ENCODE data around the gene UGDH. TPM values are rescaled to one million over a fixed set of nuclear protein-coding genes. Genes with fewer than 3 reads are reported as not detected.

UGDH gene
- total and polyA plus RNA-seq, 2 of the 13 experiments (the other 11 are each of a cell fraction or from before 2014, with no cell fraction given): 99.0 to 384 TPM

DNA sequence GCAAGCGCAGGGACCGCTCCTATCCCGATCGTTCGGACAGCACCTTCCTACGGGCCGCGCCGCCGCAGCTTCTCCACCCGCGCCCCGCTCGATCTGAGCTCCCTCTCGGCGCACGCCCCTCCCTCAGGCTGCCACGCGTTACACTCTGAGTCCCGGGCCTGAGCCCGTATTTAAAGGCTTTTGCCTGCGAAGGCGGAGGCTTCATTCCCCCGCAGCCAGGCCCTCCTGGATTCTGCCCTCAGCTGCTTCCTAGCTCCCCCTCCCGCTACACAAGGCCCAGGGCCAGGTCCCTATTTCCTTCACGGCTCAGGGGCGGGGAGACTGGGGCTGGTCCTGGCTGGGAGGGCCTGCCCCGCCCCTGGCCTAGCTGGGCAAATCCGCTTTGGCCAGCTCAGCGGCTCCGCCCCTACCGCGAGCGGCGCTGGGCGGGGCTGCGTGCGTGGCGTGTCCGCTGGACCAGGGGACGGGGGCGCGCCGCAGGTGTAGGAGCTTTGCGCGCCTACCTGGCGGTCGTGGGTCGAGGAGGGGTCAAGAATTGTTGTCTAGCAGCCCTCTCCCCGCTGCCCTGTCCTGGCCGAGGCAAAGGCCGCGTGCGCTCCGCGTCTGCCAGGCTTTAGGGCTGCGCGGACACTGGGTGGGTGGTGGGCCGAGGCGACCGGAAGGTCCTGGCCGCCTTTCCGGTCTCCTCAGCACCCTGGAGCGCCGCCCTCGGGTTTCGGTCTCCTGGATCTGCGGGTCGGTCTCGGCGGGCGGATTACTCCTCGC, at the start of gene UGDH (continued):
- TF ChIP-seq AFF4 (CRISPR knock-in tag; IDR thresholded peaks at IDR 0.05) (peak; percentile 98; the same call in 1 of the 2 replicates), SP5 (CRISPR knock-in tag; IDR thresholded peaks at IDR 0.05; ENCODE audit: borderline replicate concordance, low read depth) (peak; percentile 91), ZNF780A (CRISPR knock-in tag; IDR thresholded peaks at IDR 0.05) (peak; percentile 71), ZBTB2 (CRISPR knock-in tag; IDR thresholded peaks at IDR 0.05; ENCODE audit: low read depth) (peak; percentile 27; the same call in 1 of the 2 replicates), ZNF619 (CRISPR knock-in tag; IDR thresholded peaks at IDR 0.05) (peak; percentile 82; the same call in 1 of the 2 replicates), BHLHE40 (IDR thresholded peaks at IDR 0.05; ENCODE audit: low read length) (peak; percentile 56), GPBP1L1 (CRISPR knock-in tag; IDR thresholded peaks at IDR 0.05) (no peak), FOXC1 (CRISPR knock-in tag; IDR thresholded peaks at IDR 0.05; ENCODE audit: borderline replicate concordance) (peak; percentile 73; the same call in 1 of the 2 replicates), ZNF547 (CRISPR knock-in tag; IDR thresholded peaks at IDR 0.05) (peak; percentile 83; the same call in 1 of the 2 replicates), ZNF879 (CRISPR knock-in tag; IDR thresholded peaks at IDR 0.05) (peak; percentile 97), SMC3 (IDR thresholded peaks at IDR 0.05; ENCODE audit: low read length) (no peak), SOX5 (CRISPR knock-in tag; IDR thresholded peaks at IDR 0.05; ENCODE audit: borderline replicate concordance) (peak; percentile 48), SP140L (CRISPR knock-in tag; IDR thresholded peaks at IDR 0.05; ENCODE audit: borderline replicate concordance) (no peak), FLYWCH1 (CRISPR knock-in tag; IDR thresholded peaks at IDR 0.05) (no peak), ZNF160 (CRISPR knock-in tag; IDR thresholded peaks at IDR 0.05) (peak; percentile 74; the same call in 1 of the 2 replicates), POGK (CRISPR knock-in tag; conservative IDR thresholded peaks at IDR 0.05) (peak; percentile 96), ZNF337 (CRISPR knock-in tag; IDR thresholded peaks at IDR 0.05; ENCODE audit: borderline replicate concordance, low read depth) (peak; percentile 82)
- TF ChIP-seq, protein P1, sequence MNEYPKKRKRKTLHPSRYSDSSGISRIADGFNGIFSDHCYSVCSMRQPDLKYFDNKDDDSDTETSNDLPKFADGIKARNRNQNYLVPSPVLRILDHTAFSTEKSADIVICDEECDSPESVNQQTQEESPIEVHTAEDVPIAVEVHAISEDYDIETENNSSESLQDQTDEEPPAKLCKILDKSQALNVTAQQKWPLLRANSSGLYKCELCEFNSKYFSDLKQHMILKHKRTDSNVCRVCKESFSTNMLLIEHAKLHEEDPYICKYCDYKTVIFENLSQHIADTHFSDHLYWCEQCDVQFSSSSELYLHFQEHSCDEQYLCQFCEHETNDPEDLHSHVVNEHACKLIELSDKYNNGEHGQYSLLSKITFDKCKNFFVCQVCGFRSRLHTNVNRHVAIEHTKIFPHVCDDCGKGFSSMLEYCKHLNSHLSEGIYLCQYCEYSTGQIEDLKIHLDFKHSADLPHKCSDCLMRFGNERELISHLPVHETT (CRISPR knock-in tag; conservative IDR thresholded peaks at IDR 0.05): peak; percentile 81; the same call in 1 of the 2 replicates
